ENCODE results near the gene PHF11. TPM values are rescaled to one million over a fixed set of nuclear protein-coding genes. Genes with fewer than 3 reads are reported as not detected.

The PHF11 gene
- total and polyA plus RNA-seq, 2 of the 8 experiments (the other 6 are each of a cell fraction or from before 2014, with no cell fraction given) = 6.1 to 8.1 TPM

- no peak overlapping the region for H2BK20ac ChIP-seq (ENCODE audit: low read length)
- no peak overlapping the region for H3K56ac ChIP-seq (replicated peaks; ENCODE audit: insufficient read length, low read depth, low read length)
- H2BK5ac ChIP-seq (ENCODE audit: low read depth, low read length) = no peak overlapping the region
- H3K23ac ChIP-seq (ENCODE audit: insufficient read length) = no peak overlapping the region
- H3K27ac ChIP-seq (ENCODE audit: low read depth, low read length) = no peak overlapping the region
- H3K14ac ChIP-seq (ENCODE audit: insufficient read length) = no peak overlapping the region
- ChIA-PET CTCF (ENCODE audit: partially characterized antibody) (no interaction called here), POLR2A (ENCODE audit: partially characterized antibody) (no interaction called here)
- H4K5ac ChIP-seq (ENCODE audit: insufficient read length, low read depth, low read length) = no peak overlapping the region
- peaks cover 0 to 39% (median 11%) of the 10 kb centered on the region in 4 experiments; a peak in 7 of 8 replicates for H3K36me3 ChIP-seq (ENCODE audit: control insufficient read depth in 2 of 4, insufficient read depth in 4 of 4, low read length in 3 of 4)
- no peak overlapping the region for H4K8ac ChIP-seq (ENCODE audit: extremely low read depth, insufficient read depth, low read length)
- H4K20me1 ChIP-seq (replicated peaks in 1 of 2; ENCODE audit: control insufficient read depth in 1 of 2, insufficient read depth in 2 of 2, low read length in 2 of 2) = peaks cover 0 to 1% of the 10 kb centered on the region in 2 experiments
- no peak overlapping the region for H4K91ac ChIP-seq (replicated peaks; ENCODE audit: insufficient read length, low read length)
- 68% methylated on average over 4 of the region's 5 CpGs; no CpG with 5 or more reads in 1 of the 2 experiments for WGBS, 2 experiments (ENCODE audit: extremely low coverage in 1 of 2, insufficient coverage in 1 of 2, insufficient read length in 1 of 2, insufficient replicate concordance in 2 of 2, low coverage in 1 of 2, low lambda C conversion rate in 2 of 2, missing lambda C conversion rate in 1 of 2)
- H3K79me1 ChIP-seq (ENCODE audit: low read depth, low read length) = no peaks in the 10 kb centered on the region
- no peaks in the 10 kb centered on the region for H3K23me2 ChIP-seq (ENCODE audit: low read depth, low read length)
- H2AK5ac ChIP-seq (ENCODE audit: low read depth, low read length) = no peak overlapping the region
- no peaks in the 10 kb centered on the region for H3K4me1 ChIP-seq (replicated peaks in 1 of 4; ENCODE audit: control insufficient read depth in 3 of 4, insufficient read depth in 4 of 4, low read length in 3 of 4)
- H3K27me3 ChIP-seq (replicated peaks in 1 of 4; ENCODE audit: control insufficient read depth in 3 of 4, extremely low read depth in 1 of 4, insufficient read depth in 3 of 4, low read length in 3 of 4) = no peaks in the 10 kb centered on the region
- no peak overlapping the region for H3K4me3 ChIP-seq (ENCODE audit: extremely low read depth in 1 of 4, insufficient read depth in 2 of 4, low read depth in 3 of 4, low read length in 4 of 4)
- H2BK15ac ChIP-seq (ENCODE audit: low read length) = no peak overlapping the region
- DNase-seq (ENCODE audit: low read depth in 1 of 2, low spot score in 2 of 2) (no peak), FAIRE-seq (no peak)
- TF ChIP-seq RAD21 (IDR thresholded peaks at IDR 0.05 in 1 of 2, conservative IDR thresholded peaks at IDR 0.05 in 1 of 2; ENCODE audit: low read depth in 2 of 2, low read length in 2 of 2) (no peak), RNF2 (IDR thresholded peaks at IDR 0.05; ENCODE audit: borderline replicate concordance, low read depth, low read length, missing control alignments, poor library complexity, severe bottlenecking) (no peak), HDAC2 (IDR thresholded peaks at IDR 0.05; ENCODE audit: borderline replicate concordance in 1 of 2, low read depth in 2 of 2, low read length in 2 of 2) (no peak)
- H3K4ac ChIP-seq (replicated peaks; ENCODE audit: insufficient read length, low read depth, low read length) = no peak overlapping the region
- H2BK120ac ChIP-seq (replicated peaks; ENCODE audit: low read depth, low read length) = no peak overlapping the region
- no peak overlapping the region for H2AFZ ChIP-seq (ENCODE audit: low read length)
- H3K4me2 ChIP-seq (ENCODE audit: insufficient read depth in 1 of 2, low read depth in 2 of 2, low read length in 2 of 2) = no peak overlapping the region
- no peaks in the 10 kb centered on the region for H3K79me2 ChIP-seq (ENCODE audit: control insufficient read depth in 1 of 2, insufficient read depth in 2 of 2, low read length in 2 of 2)
- no peak overlapping the region for H3K18ac ChIP-seq (ENCODE audit: extremely low read depth, low read length)
- H2BK12ac ChIP-seq (ENCODE audit: low read depth, low read length) = no peak overlapping the region
- peaks cover 0 to 6% of the 10 kb centered on the region in 2 experiments; a peak in 1 of 4 replicates for H3K9me3 ChIP-seq (ENCODE audit: insufficient read depth in 2 of 2, low read depth in 1 of 2, low read length in 1 of 2)
- no peak overlapping the region for H3K9ac ChIP-seq (replicated peaks in 1 of 4; ENCODE audit: extremely low read depth in 1 of 4, low read depth in 3 of 4, low read length in 3 of 4)
Measured at GRCh38 chr13:49563516-49563915, 67.8 kb downstream of the PHF11 start.
